Endodermal cell (in vitro differentiated cells): ENCODE measurements around the gene ADAMTS16. TPM values are rescaled to one million over a fixed set of nuclear protein-coding genes. Genes with fewer than 3 reads are reported as not detected.

Experiments used
- DNase-seq: peaks from one replicate; pipeline ENCODE4 v3.0.0-alpha.2; 2017
- H3K27ac ChIP-seq: 2 replicates; pipeline ENCODE4 v1.5.1; 2013; ENCODE audit warnings: mild to moderate bottlenecking, low read depth, low read length, moderate library complexity
- H3K27me3 ChIP-seq: 2 replicates; pipeline ENCODE4 v1.6.1; 2013; ENCODE audit warnings: mild to moderate bottlenecking, low read length, moderate library complexity; ENCODE audit not compliant: insufficient read depth, control insufficient read depth, poor library complexity, severe bottlenecking
- H3K36me3 ChIP-seq: 2 replicates; pipeline ENCODE4 v1.7.0; 2013; ENCODE audit warnings: mild to moderate bottlenecking, low read length, moderate library complexity; ENCODE audit not compliant: control insufficient read depth, insufficient read depth
- H3K4me1 ChIP-seq: one replicate; pipeline ENCODE4 v1.7.0; 2013; ENCODE audit warnings: low read length; ENCODE audit not compliant: control insufficient read depth, insufficient read depth
- H3K4me3 ChIP-seq: 2 replicates; pipeline ENCODE4 v1.5.1; 2013; ENCODE audit warnings: mild to moderate bottlenecking, low read length, moderate library complexity
- H3K9ac ChIP-seq: 2 replicates; pipeline ENCODE4 v1.6.1; 2013; ENCODE audit warnings: mild to moderate bottlenecking, low read length, moderate library complexity; ENCODE audit not compliant: poor library complexity, severe bottlenecking; ENCODE audit errors: extremely low read depth
- H3K9me3 ChIP-seq: 2 replicates; pipeline ENCODE4 v1.6.1; 2013; ENCODE audit warnings: mild to moderate bottlenecking, low read length, moderate library complexity; ENCODE audit not compliant: control insufficient read depth
- H3K27ac Mint-ChIP-seq: 2 replicates; pipeline ENCODE4 v1.8.0; 2020; ENCODE audit warnings: mixed read lengths
- H3K27me3 Mint-ChIP-seq: 2 replicates; pipeline ENCODE4 v1.8.0; 2021; ENCODE audit warnings: mild to moderate bottlenecking, mixed read lengths; ENCODE audit not compliant: insufficient read depth
- H3K36me3 Mint-ChIP-seq: 2 replicates; pipeline ENCODE4 v1.8.0; 2020; ENCODE audit warnings: low read depth, mixed read lengths
- H3K4me1 Mint-ChIP-seq: 2 replicates; pipeline ENCODE4 v1.8.0; 2020; ENCODE audit warnings: mixed read lengths
- H3K4me3 Mint-ChIP-seq: 2 replicates; pipeline ENCODE4 v1.8.0; 2020; ENCODE audit warnings: mild to moderate bottlenecking, moderate library complexity, mixed read lengths
- H3K9me3 Mint-ChIP-seq: 2 replicates; pipeline ENCODE4 v1.8.0; 2020; ENCODE audit warnings: mild to moderate bottlenecking, mixed read lengths
- WGBS, 2 experiments: methylation state at CpG; one replicate each; pipeline versions ENCODE4 v1.1.5 to v1.1.7; 2013; ENCODE audit warnings: missing lambda C conversion rate in 2 of 2, mixed read lengths in 1 of 2; ENCODE audit not compliant: insufficient coverage in 1 of 2, insufficient read length in 1 of 2; 5-methylcytosine and 5-hydroxymethylcytosine counted together
- total RNA-seq, 2 donors: library from RNA; stranded (reverse); fragmentation: NEBNext Ultra II Directional in 1 of 2; extraction: Animal tissue kit (Norgen Biotek cat#: 25700) in 1 of 2; gene quantifications; 2 replicates in 1 of 2; 3 replicates in 1 of 2; pipeline ENCODE4 v1.2.1, GENCODE V29; 2021
- TF ChIP-seq, protein P1 (sequence below): fragments of 200-600 bp; sonication (generic); conservative IDR thresholded peaks from 2 replicates; pipeline ENCODE4 v1.5.0; 2021; ENCODE audit warnings: antibody characterized with exemption, mild to moderate bottlenecking

Gene ADAMTS16
- total RNA-seq, 2 donors from 2014 or later: 0.77 to 7.4 TPM

GRCh38 chr5:5293029-5293428 is 152.9 kb downstream of the ADAMTS16 start:
- no peak overlapping the region for H3K4me3 Mint-ChIP-seq
- H3K36me3 Mint-ChIP-seq: peaks cover 3% of the 10 kb centered on the region
- peak; percentile 76 for DNase-seq
- peaks cover 3% of the 10 kb centered on the region for H3K9me3 Mint-ChIP-seq
- no peaks in the 10 kb centered on the region for H3K27me3 ChIP-seq
- peaks cover 10% of the 10 kb centered on the region for H3K4me1 Mint-ChIP-seq
- no peak overlapping the region for H3K9ac ChIP-seq
- no peaks in the 10 kb centered on the region for H3K36me3 ChIP-seq
- WGBS, 2 experiments: 76 to 84% methylated on average over 5 of the region's 5 CpGs
- no peak overlapping the region for H3K27ac ChIP-seq
- H3K27me3 Mint-ChIP-seq: peaks cover 3% of the 10 kb centered on the region
- H3K27ac Mint-ChIP-seq: no peak overlapping the region
- TF ChIP-seq, protein P1, sequence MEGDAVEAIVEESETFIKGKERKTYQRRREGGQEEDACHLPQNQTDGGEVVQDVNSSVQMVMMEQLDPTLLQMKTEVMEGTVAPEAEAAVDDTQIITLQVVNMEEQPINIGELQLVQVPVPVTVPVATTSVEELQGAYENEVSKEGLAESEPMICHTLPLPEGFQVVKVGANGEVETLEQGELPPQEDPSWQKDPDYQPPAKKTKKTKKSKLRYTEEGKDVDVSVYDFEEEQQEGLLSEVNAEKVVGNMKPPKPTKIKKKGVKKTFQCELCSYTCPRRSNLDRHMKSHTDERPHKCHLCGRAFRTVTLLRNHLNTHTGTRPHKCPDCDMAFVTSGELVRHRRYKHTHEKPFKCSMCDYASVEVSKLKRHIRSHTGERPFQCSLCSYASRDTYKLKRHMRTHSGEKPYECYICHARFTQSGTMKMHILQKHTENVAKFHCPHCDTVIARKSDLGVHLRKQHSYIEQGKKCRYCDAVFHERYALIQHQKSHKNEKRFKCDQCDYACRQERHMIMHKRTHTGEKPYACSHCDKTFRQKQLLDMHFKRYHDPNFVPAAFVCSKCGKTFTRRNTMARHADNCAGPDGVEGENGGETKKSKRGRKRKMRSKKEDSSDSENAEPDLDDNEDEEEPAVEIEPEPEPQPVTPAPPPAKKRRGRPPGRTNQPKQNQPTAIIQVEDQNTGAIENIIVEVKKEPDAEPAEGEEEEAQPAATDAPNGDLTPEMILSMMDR: peak; percentile 68
- H3K4me1 ChIP-seq: no peaks in the 10 kb centered on the region
- H3K4me3 ChIP-seq: no peak overlapping the region
- peaks cover 6% of the 10 kb centered on the region for H3K9me3 ChIP-seq

- H3K4me3 Mint-ChIP-seq: no peak overlapping the region
- peaks cover 3% of the 10 kb centered on the region for H3K9me3 Mint-ChIP-seq
- no peaks in the 10 kb centered on the region for H3K27me3 ChIP-seq
- 76 to 88% methylated on average over 1 of the region's 1 CpG for WGBS, 2 experiments
- H3K9ac ChIP-seq: no peak overlapping the region
- TF ChIP-seq, protein P1: no peak
- H3K27ac Mint-ChIP-seq: no peak overlapping the region
- H3K9me3 ChIP-seq: peaks cover 6% of the 10 kb centered on the region
- peaks cover 3% of the 10 kb centered on the region for H3K27me3 Mint-ChIP-seq
- no peak overlapping the region for H3K27ac ChIP-seq
- H3K4me1 Mint-ChIP-seq: peaks cover 3% of the 10 kb centered on the region
- H3K4me3 ChIP-seq: no peak overlapping the region
- H3K36me3 Mint-ChIP-seq: peaks cover 3% of the 10 kb centered on the region
- no peak for DNase-seq
- H3K4me1 ChIP-seq: no peaks in the 10 kb centered on the region
- H3K36me3 ChIP-seq: no peaks in the 10 kb centered on the region
Observed at GRCh38 chr5:5294429-5294828, 154.3 kb downstream of the ADAMTS16 start.

- TF ChIP-seq, protein P1: no peak
- H3K36me3 ChIP-seq: no peaks in the 10 kb centered on the region
- 86 to 90% methylated on average over 1 to 4 of the region's 4 CpGs for WGBS, 2 experiments
- H3K27me3 Mint-ChIP-seq: peaks cover 3% of the 10 kb centered on the region
- H3K4me1 Mint-ChIP-seq: no peaks in the 10 kb centered on the region
- H3K27me3 ChIP-seq: no peaks in the 10 kb centered on the region
- H3K27ac Mint-ChIP-seq: no peak overlapping the region
- H3K4me3 Mint-ChIP-seq: no peak overlapping the region
- peaks cover 3% of the 10 kb centered on the region for H3K9me3 Mint-ChIP-seq
- H3K27ac ChIP-seq: no peak overlapping the region
- H3K4me3 ChIP-seq: no peak overlapping the region
- no peak for DNase-seq
- H3K36me3 Mint-ChIP-seq: peaks cover 6% of the 10 kb centered on the region
- H3K4me1 ChIP-seq: no peaks in the 10 kb centered on the region
- peaks cover 6% of the 10 kb centered on the region for H3K9me3 ChIP-seq
- H3K9ac ChIP-seq: no peak overlapping the region
Observed at GRCh38 chr5:5295351-5295750, 155.2 kb downstream of the ADAMTS16 start.
